A673 (cell line): ENCODE measurements around the gene ITIH5. TPM values are rescaled to one million over a fixed set of nuclear protein-coding genes. Genes with fewer than 3 reads are reported as not detected.

ENCODE experiments used
- BruUV-seq: library from RNA; stranded (reverse); fragments of 400-500 nt; replicated peaks from 2 replicates; lab custom pipeline; 2021; lab: Mats Ljungman, UMichigan
- CTCF ChIA-PET: fragments of 300-600 bp; sonication (Branson Sonifier 250); formaldehyde crosslinking; loops from one replicate; lab custom pipeline; 2022; ENCODE audit warnings: antibody characterized with exemption; lab: Charles Lee
- POLR2A ChIA-PET: fragments of 300-600 bp; sonication (Branson Sonifier 250); formaldehyde crosslinking; loops from one replicate; lab custom pipeline; 2022; ENCODE audit warnings: antibody characterized with exemption; ENCODE audit not compliant: low non-redundant PET; lab: Charles Lee
- DNase-seq: peaks from one replicate; pipeline ENCODE4 v3.0.0-alpha.2; 2015; ENCODE audit warnings: low spot score
- H3K27ac ChIP-seq: fragments of 200-600 bp; sonication (generic); 2 replicates; pipeline ENCODE4 v1.5.1; 2016; ENCODE audit warnings: mixed run types, low read depth, mild to moderate bottlenecking, mixed read lengths, antibody characterized with exemption, low read length; ENCODE audit not compliant: poor library complexity, severe bottlenecking
- H3K27me3 ChIP-seq: fragments of 200-600 bp; sonication (generic); replicated peaks from 2 replicates; pipeline ENCODE4 v1.6.1; 2017; ENCODE audit warnings: mixed run types, low read depth, mild to moderate bottlenecking, mixed read lengths, antibody characterized with exemption, low read length; ENCODE audit not compliant: insufficient read depth, poor library complexity
- H3K36me3 ChIP-seq: fragments of 200-600 bp; sonication (generic); 2 replicates; pipeline ENCODE4 v1.6.1; 2016; ENCODE audit warnings: mixed run types, mild to moderate bottlenecking, mixed read lengths, antibody characterized with exemption, low read length; ENCODE audit not compliant: insufficient read depth, poor library complexity, severe bottlenecking
- H3K4me1 ChIP-seq: fragments of 200-600 bp; sonication (generic); 2 replicates; pipeline ENCODE4 v1.6.1; 2017; ENCODE audit warnings: mixed run types, mild to moderate bottlenecking, mixed read lengths, antibody characterized with exemption, low read length; ENCODE audit not compliant: insufficient read depth, poor library complexity, severe bottlenecking
- H3K4me3 ChIP-seq: fragments of 200-600 bp; sonication (generic); 2 replicates; pipeline ENCODE4 v1.5.1; 2016; ENCODE audit warnings: low read depth, mixed run types, mild to moderate bottlenecking, mixed read lengths, low read length; ENCODE audit not compliant: poor library complexity, severe bottlenecking
- H3K9me3 ChIP-seq: fragments of 200-600 bp; sonication (generic); 2 replicates; pipeline ENCODE4 v1.6.1; 2016; ENCODE audit warnings: mixed run types, low read depth, mild to moderate bottlenecking, mixed read lengths, antibody characterized with exemption, low read length; ENCODE audit not compliant: poor library complexity, severe bottlenecking
- CTCF ChIP-seq: fragments of 300-800, 200-600 bp; sonication (generic); conservative IDR thresholded peaks from 2 replicates; pipeline ENCODE4 v1.5.1; 2017; ENCODE audit warnings: low read depth, mild to moderate bottlenecking, antibody characterized with exemption, low read length, moderate library complexity, mixed read lengths
- EZH2 ChIP-seq: fragments of 200-600 bp; sonication (generic); IDR thresholded peaks from 2 replicates; pipeline ENCODE4 v1.6.1; 2017; ENCODE audit warnings: borderline replicate concordance, low read depth, mild to moderate bottlenecking, mixed read lengths, antibody characterized with exemption, low read length; ENCODE audit not compliant: poor library complexity, severe bottlenecking
- intact Hi-C: fragments of 100-400 bp; cut with micrococcal nuclease; formaldehyde crosslinking; loops from one replicate; pipeline ENCODE4 v1.10.0; 2022; ENCODE audit not compliant: unreplicated experiment
- total RNA-seq: library from RNA; stranded (reverse); gene quantifications from 2 replicates; pipeline ENCODE4 v1.2.3, GENCODE V29; 2021

Gene ITIH5
- total RNA-seq, 1 experiment from 2014 or later: not detected

GRCh38 chr10:7580520-7580919, 86.2 kb downstream of the ITIH5 start:
- H3K9me3 ChIP-seq: no peaks in the 10 kb centered on the region
- H3K27ac ChIP-seq: no peak overlapping the region
- H3K4me3 ChIP-seq: no peak overlapping the region
- no peaks in the 10 kb centered on the region for H3K4me1 ChIP-seq
- no peaks in the 10 kb centered on the region for H3K36me3 ChIP-seq
- BruUV-seq: no TSS peak
- TF ChIP-seq CTCF (no peak), EZH2 (no peak)
- POLR2A ChIA-PET: no interaction called here
- H3K27me3 ChIP-seq: peaks cover 3% of the 10 kb centered on the region
- CTCF ChIA-PET: interaction anchor here (0.6 kb wide), 1 partner anchor 25 kb away, joined by 4 read pairs; no protein-coding TSS in a partner anchor
- intact Hi-C loops: no loop called here
- DNase-seq: no peak

- no peaks in the 10 kb centered on the region for H3K4me1 ChIP-seq
- DNase-seq: no peak
- H3K9me3 ChIP-seq: no peaks in the 10 kb centered on the region
- H3K27me3 ChIP-seq: peaks cover 3% of the 10 kb centered on the region
- intact Hi-C loops: no loop called here
- POLR2A ChIA-PET: interaction anchor here (0.6 kb wide), 1 partner anchor 32 kb away, joined by 7 read pairs; no protein-coding TSS in a partner anchor
- TF ChIP-seq EZH2 (no peak), CTCF (no peak)
- no peak overlapping the region for H3K27ac ChIP-seq
- no peak overlapping the region for H3K4me3 ChIP-seq
- BruUV-seq: no TSS peak
- CTCF ChIA-PET: no interaction called here
- H3K36me3 ChIP-seq: no peaks in the 10 kb centered on the region
Observed at GRCh38 chr10:7579681-7580080, 87.1 kb downstream of the ITIH5 start.

GRCh38 chr10:7577579-7577978, 89.2 kb downstream of the ITIH5 start:
- Histone ChIP-seq H3K4me3 (no peak overlapping the region), H3K27ac (no peak overlapping the region), H3K4me1 (no peaks in the 10 kb centered on the region), H3K27me3 (peaks cover 3% of the 10 kb centered on the region), H3K9me3 (no peaks in the 10 kb centered on the region), H3K36me3 (no peaks in the 10 kb centered on the region)
- intact Hi-C loops: no loop called here
- CTCF ChIA-PET: no interaction called here
- no peak for TF ChIP-seq EZH2
- TF ChIP-seq CTCF: no peak
- BruUV-seq: no TSS peak
- POLR2A ChIA-PET: no interaction called here
- no peak for DNase-seq
